ENCODE data around the gene OR2AG2. TPM values are rescaled to one million over a fixed set of nuclear protein-coding genes. Genes with fewer than 3 reads are reported as not detected.

OR2AG2 gene
- total RNA-seq, 2 experiments from 2014 or later = 0.82 to 1.7 TPM

- Histone ChIP-seq H2AFZ (ENCODE audit: low read length) (no peak within 1 kb of the TSS), H3K79me2 (ENCODE audit: insufficient read depth, low read depth, low read length) (no peaks in the 10 kb centered on the region), H3K4me3 (ENCODE audit: low read depth, low read length, poor library complexity, severe bottlenecking) (no peak within 1 kb of the TSS), H3K27ac (ENCODE audit: low read depth, low read length, poor library complexity, severe bottlenecking) (no peak within 1 kb of the TSS), H3K9me3 (ENCODE audit: low read length) (no peaks in the 10 kb centered on the region), H3K36me3 (ENCODE audit: insufficient read depth, low read length) (no peaks in the 10 kb centered on the region), H3K4me1 (ENCODE audit: insufficient read depth, low read length, poor library complexity, severe bottlenecking) (no peaks in the 10 kb centered on the region), H3K4me2 (ENCODE audit: low read length) (no peak within 1 kb of the TSS), H4K20me1 (ENCODE audit: insufficient read depth, low read length) (no peaks in the 10 kb centered on the region), H3K9me2 (ENCODE audit: insufficient read depth, low read length) (no peaks in the 10 kb centered on the region)
- intact Hi-C loops (cut with micrococcal nuclease; ENCODE audit: unreplicated experiment) = no loop called here
- no peak for DNase-seq (ENCODE audit: low spot score)
- ChIA-PET POLR2A (no interaction called here), CTCF (ENCODE audit: unreplicated experiment) (no interaction called here)
- TF ChIP-seq EZH2phosphoT487 (IDR thresholded peaks at IDR 0.05; ENCODE audit: borderline replicate concordance, low read depth, low read length) (no peak), CTCF (conservative IDR thresholded peaks at IDR 0.05; ENCODE audit: low read length) (no peak)
- no TSS peak for BruUV-seq (replicated peaks)
Observed at GRCh38 chr11:6799402-6799801, 27.6 kb upstream of the OR2AG2 start, which contains the start of gene OR6A2. Gene OR6A2 (minus strand): TSS chr11:6799689. CDS start chr11:6795708, 3,981 bp downstream.

- Histone ChIP-seq H3K27ac (ENCODE audit: low read depth, low read length, poor library complexity, severe bottlenecking) (no peak overlapping the region), H3K4me3 (ENCODE audit: low read depth, low read length, poor library complexity, severe bottlenecking) (no peak overlapping the region), H2AFZ (ENCODE audit: low read length) (no peak overlapping the region), H3K9me3 (ENCODE audit: low read length) (no peaks in the 10 kb centered on the region), H4K20me1 (ENCODE audit: insufficient read depth, low read length) (no peaks in the 10 kb centered on the region), H3K36me3 (ENCODE audit: insufficient read depth, low read length) (no peaks in the 10 kb centered on the region), H3K79me2 (ENCODE audit: insufficient read depth, low read depth, low read length) (no peaks in the 10 kb centered on the region), H3K4me2 (ENCODE audit: low read length) (no peak overlapping the region), H3K4me1 (ENCODE audit: insufficient read depth, low read length, poor library complexity, severe bottlenecking) (no peaks in the 10 kb centered on the region), H3K9me2 (ENCODE audit: insufficient read depth, low read length) (no peaks in the 10 kb centered on the region)
- ChIA-PET POLR2A (no interaction called here), CTCF (ENCODE audit: unreplicated experiment) (no interaction called here)
- BruUV-seq (replicated peaks) = no TSS peak
- intact Hi-C loops (cut with micrococcal nuclease; ENCODE audit: unreplicated experiment) = no loop called here
- TF ChIP-seq CTCF (conservative IDR thresholded peaks at IDR 0.05; ENCODE audit: low read length) (no peak), EZH2phosphoT487 (IDR thresholded peaks at IDR 0.05; ENCODE audit: borderline replicate concordance, low read depth, low read length) (no peak)
- no peak for DNase-seq (ENCODE audit: low spot score)
Observed at GRCh38 chr11:6794639-6795038, 22.9 kb upstream of the OR2AG2 start.

DNA sequence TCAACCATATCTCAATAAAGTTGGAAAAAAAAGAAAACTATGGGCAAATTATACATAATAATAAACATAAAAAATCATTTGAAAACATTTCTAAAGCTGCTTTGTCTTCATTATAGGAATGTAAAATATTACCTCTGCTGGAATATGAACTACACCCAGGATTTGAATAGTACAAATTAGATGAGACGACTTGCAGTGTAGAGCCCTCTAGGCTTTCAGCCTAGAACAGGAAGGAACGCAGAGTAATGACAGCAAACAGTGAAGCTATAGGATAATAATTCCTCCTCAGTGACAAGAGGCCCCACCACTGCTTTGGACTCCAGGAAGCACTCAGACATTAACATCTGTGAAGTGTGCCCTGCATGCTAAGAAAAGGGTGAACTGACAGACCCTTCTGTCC lies 18.8 kb upstream of the OR2AG2 start:
- H3K27ac ChIP-seq (ENCODE audit: low read depth, low read length, poor library complexity, severe bottlenecking) = no peak overlapping the region
- H3K4me2 ChIP-seq (ENCODE audit: low read length) = no peak overlapping the region
- no peak overlapping the region for H2AFZ ChIP-seq (ENCODE audit: low read length)
- TF ChIP-seq EZH2phosphoT487 (IDR thresholded peaks at IDR 0.05; ENCODE audit: borderline replicate concordance, low read depth, low read length) = no peak
- no peak for TF ChIP-seq CTCF (conservative IDR thresholded peaks at IDR 0.05; ENCODE audit: low read length)
- no TSS peak for BruUV-seq (replicated peaks)
- H3K9me2 ChIP-seq (ENCODE audit: insufficient read depth, low read length) = no peaks in the 10 kb centered on the region
- no peak for DNase-seq (ENCODE audit: low spot score)
- CTCF ChIA-PET (ENCODE audit: unreplicated experiment) = no interaction called here
- intact Hi-C loops (cut with micrococcal nuclease; ENCODE audit: unreplicated experiment) = no loop called here
- H3K36me3 ChIP-seq (ENCODE audit: insufficient read depth, low read length) = no peaks in the 10 kb centered on the region
- POLR2A ChIA-PET = interaction anchor here (0.6 kb wide), 1 partner anchor 225 kb away, joined by 3 read pairs; no protein-coding TSS in a partner anchor
- H3K9me3 ChIP-seq (ENCODE audit: low read length) = no peaks in the 10 kb centered on the region
- H3K79me2 ChIP-seq (ENCODE audit: insufficient read depth, low read depth, low read length) = no peaks in the 10 kb centered on the region
- H4K20me1 ChIP-seq (ENCODE audit: insufficient read depth, low read length) = no peaks in the 10 kb centered on the region
- no peaks in the 10 kb centered on the region for H3K4me1 ChIP-seq (ENCODE audit: insufficient read depth, low read length, poor library complexity, severe bottlenecking)
- no peak overlapping the region for H3K4me3 ChIP-seq (ENCODE audit: low read depth, low read length, poor library complexity, severe bottlenecking)

All from OCI-LY7 (cell line).